ENCODE data around the gene CRY2.

The CRY2 gene

DNA sequence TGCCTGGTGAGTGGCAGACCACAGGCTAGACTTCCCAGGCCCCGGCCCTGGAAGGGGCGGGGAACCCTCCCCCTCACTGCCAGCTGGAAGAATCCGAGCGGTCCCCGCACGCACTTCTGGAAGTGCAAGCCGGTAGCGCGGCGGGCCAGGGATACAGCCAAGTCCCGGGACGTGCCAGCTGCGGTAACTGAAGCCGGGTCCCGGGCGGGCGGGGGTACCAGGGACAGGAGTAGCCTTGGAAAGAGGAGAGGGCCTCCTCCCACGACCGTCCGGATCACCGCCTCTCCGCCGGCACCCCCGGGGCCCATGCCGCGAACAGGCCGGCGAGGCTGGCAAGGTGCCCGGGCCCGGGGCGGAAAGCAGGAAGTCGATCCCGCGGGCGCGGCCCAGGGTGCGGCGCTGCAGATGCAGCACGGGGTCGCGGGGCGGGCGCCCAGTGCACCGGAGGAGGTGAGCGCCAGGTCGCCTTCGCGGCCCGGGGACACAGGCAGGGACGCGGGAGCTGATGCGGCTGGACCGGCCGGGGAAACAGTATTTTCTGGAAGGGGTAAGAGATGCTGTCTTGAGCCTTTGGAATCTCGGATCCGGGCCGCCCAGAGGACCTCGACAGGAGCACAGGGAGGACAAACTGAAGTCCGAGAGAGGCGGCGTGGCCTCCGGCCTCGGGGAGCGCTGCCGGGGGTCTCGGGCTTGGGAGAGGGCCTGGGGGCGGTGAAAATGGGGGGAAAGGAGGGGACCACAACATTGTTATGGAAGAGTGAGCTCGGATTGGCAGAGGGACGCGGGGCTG, 43.1 kb upstream of the CRY2 start:
- TF ChIP-seq, protein P1, sequence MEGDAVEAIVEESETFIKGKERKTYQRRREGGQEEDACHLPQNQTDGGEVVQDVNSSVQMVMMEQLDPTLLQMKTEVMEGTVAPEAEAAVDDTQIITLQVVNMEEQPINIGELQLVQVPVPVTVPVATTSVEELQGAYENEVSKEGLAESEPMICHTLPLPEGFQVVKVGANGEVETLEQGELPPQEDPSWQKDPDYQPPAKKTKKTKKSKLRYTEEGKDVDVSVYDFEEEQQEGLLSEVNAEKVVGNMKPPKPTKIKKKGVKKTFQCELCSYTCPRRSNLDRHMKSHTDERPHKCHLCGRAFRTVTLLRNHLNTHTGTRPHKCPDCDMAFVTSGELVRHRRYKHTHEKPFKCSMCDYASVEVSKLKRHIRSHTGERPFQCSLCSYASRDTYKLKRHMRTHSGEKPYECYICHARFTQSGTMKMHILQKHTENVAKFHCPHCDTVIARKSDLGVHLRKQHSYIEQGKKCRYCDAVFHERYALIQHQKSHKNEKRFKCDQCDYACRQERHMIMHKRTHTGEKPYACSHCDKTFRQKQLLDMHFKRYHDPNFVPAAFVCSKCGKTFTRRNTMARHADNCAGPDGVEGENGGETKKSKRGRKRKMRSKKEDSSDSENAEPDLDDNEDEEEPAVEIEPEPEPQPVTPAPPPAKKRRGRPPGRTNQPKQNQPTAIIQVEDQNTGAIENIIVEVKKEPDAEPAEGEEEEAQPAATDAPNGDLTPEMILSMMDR (IDR thresholded peaks at IDR 0.05; ENCODE audit: low read depth, low read length): no peak
- H3K4me3 ChIP-seq (replicated peaks in 1 of 2; ENCODE audit: low read depth in 2 of 2, low read length in 2 of 2): peak overlapping the region; percentile 86 to 88
- DNase-seq (ENCODE audit: low read depth in 2 of 2): peak; percentile 47 to 64

DNA sequence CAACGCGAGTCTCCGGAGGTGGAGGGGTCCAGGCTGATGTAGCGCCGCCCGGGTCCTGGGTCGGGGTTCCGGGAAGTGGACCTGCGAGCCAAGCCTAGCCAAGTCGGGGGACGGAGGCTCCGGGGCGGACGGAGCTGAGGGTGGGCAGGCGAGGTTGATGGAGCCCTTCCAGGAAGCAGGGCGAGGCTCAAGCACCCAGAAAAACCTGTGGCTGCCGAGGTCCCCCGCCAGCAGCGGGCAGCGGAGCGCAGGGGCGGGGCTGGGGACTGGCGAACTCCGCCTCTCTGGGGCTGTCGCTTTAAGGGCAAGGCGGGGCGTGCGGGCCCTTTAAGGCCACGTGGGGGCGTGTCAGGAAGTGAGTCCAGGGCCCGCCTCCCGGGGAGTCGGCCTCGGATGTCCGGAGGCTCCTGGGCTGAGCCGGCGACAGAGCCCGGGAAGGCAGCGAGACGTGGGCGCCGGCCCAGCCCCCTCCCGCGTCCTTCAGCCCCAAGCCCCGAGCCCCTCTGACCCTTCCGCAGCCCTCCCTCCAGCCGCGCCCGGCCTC, 42.4 kb upstream of the CRY2 start, which contains the start of gene SLC35C1:
Gene SLC35C1, plus strand, starts transcription at position 389 of the 544 bp plus-strand sequence. CDS start 653 bp downstream, outside the sequence.
- peak; percentile 95 to 96 for DNase-seq (ENCODE audit: low read depth in 2 of 2)
- peak within 1 kb of the TSS; percentile 86 to 88 for H3K4me3 ChIP-seq (replicated peaks in 1 of 2; ENCODE audit: low read depth in 2 of 2, low read length in 2 of 2)
- TF ChIP-seq, protein P1 (IDR thresholded peaks at IDR 0.05; ENCODE audit: low read depth, low read length): peak; percentile 1

DNA sequence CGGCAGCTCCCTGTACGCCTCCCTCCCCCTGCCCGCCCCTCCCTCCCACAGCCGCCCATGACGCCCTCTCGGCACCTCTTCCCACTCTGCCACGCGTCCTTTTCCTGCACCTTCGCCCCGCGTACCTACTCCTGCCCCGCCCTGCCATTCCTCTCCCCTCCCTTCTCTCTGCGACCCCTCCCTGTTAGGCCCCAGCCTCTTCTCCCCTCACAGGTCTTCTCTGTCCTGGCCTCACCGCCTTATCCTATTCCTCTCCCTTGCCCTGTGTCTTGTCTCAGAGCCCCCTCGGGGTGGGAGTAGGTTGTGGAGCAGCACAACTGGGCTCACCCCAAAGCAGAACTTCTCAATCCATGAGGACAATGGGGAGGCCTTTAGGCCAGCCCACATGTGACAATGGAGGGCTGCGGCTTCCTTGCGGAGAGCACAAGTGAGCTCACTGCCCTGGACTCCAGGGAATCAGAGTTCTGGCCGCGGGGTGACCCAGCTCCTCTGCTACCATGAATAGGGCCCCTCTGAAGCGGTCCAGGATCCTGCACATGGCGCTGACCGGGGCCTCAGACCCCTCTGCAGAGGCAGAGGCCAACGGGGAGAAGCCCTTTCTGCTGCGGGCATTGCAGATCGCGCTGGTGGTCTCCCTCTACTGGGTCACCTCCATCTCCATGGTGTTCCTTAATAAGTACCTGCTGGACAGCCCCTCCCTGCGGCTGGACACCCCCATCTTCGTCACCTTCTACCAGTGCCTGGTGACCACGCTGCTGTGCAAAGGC, 41.8 kb upstream of the CRY2 start:
- peak; percentile 66 to 78 for DNase-seq (ENCODE audit: low read depth in 2 of 2)
- TF ChIP-seq, protein P1 (IDR thresholded peaks at IDR 0.05; ENCODE audit: low read depth, low read length): no peak

DNA sequence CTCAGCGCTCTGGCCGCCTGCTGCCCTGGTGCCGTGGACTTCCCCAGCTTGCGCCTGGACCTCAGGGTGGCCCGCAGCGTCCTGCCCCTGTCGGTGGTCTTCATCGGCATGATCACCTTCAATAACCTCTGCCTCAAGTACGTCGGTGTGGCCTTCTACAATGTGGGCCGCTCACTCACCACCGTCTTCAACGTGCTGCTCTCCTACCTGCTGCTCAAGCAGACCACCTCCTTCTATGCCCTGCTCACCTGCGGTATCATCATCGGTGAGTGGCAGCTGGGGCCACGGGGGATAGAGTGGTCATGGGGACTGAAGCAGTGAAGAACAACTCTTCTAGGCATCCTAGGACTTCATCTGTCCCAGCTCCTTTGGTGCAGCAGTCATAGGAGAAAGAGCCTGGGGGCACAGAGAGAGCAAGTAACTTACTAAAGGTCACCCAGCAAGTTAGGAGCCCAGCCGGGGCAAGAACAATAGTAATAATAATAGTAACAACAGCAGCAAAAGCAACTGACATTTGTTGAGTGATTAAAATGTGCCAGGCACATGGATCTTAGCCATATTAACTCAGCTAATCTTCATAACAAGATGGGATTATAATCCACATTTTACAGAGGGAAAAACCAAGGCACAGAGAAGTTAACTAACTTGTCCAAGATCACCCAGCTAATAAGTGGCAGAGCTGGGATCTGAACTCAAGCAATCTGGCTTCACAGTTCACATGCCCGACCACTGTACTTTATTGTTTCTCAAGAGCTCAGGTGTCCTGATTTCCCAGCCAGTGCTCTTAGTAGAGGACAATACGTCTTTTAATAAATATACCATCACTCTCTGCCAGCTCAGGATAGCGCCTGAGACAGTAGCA, 41.0 kb upstream of the CRY2 start:
- DNase-seq (ENCODE audit: low read depth in 2 of 2): peak in 1 of 2 donors; percentile 7
- H3K4me3 ChIP-seq (replicated peaks in 1 of 2; ENCODE audit: low read depth in 2 of 2, low read length in 2 of 2): peak overlapping the region; percentile 86 to 88
- TF ChIP-seq, protein P1 (IDR thresholded peaks at IDR 0.05; ENCODE audit: low read depth, low read length): no peak

More for the DNA sequence above, 41.8 kb upstream of the CRY2 start:
- H3K4me3 ChIP-seq (replicated peaks in 1 of 2; ENCODE audit: low read depth in 2 of 2, low read length in 2 of 2): peak overlapping the region; percentile 86 to 88

DNA sequence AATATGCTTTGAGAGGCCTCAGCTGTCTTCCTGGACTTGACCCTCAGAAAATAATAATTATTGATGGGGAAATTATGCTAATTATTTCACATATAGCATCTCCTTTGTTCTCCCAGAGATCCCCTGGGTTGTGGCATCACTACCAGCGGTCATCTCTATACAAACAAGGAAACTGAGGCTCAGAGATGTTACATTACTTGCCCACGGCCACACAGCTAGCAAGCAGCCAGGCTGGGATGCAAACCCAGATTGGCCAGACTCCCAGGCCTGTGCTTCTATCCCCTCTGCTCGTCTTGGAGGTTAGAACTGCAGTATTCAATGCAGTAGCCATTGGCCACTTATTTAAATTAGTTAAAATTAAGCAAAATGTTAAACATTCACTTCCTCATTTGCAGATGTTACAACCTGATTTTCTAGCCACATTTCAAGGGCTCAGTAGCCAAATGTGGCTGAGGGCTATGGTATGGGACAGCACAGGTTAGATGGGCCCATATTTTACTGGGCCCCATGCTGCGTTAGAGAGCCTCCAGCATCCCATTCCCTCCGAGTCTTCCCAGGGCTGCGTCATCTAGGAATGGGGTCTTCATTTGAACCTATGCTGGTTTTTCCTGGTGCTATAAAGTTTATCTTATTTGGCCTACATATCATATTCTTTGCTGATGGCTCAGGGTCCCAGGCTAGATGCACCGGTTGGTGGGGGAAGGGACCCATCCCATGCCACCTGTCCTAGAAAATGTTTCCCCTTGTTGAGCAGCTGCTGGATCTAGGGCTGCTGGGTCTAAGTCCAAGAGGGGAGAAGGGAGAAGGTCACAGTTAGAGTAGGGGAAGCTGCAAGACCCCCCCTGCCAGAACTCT, 40.1 kb upstream of the CRY2 start:
- no peak for DNase-seq (ENCODE audit: low read depth in 2 of 2)
- TF ChIP-seq, protein P1 (IDR thresholded peaks at IDR 0.05; ENCODE audit: low read depth, low read length): no peak
- peak overlapping the region; percentile 2 to 86 for H3K4me3 ChIP-seq (replicated peaks in 1 of 2; ENCODE audit: low read depth in 2 of 2, low read length in 2 of 2)

Measured in cardiac fibroblast (primary cell).